HepG2 (cell line): ENCODE measurements around the gene RUFY2. TPM values are rescaled to one million over a fixed set of nuclear protein-coding genes. Genes with fewer than 3 reads are reported as not detected.
"Not testable (repeated sequence)": the region's sequence is repeated elsewhere in the genome, so short reads cannot be mapped to it uniquely, and the experiment has no call there.

Experiments used
- ATAC-seq: fragments of 200-7000 bp; cut with Tn5 transposase; 3 replicates; pipeline ENCODE4 v1.9.1; 2020; ENCODE audit warnings: mild to moderate bottlenecking, moderate library complexity
- BruUV-seq: library from RNA; stranded (reverse); fragments of 400-500 nt; replicated peaks from 2 replicates; lab custom pipeline; 2021; lab: Mats Ljungman, UMichigan
- CTCF ChIA-PET: fragments of 300-600 bp; formaldehyde crosslinking; extraction: SDS; loops from one replicate; lab custom pipeline; 2021; ENCODE audit warnings: low total read pairs, inconsistent platforms, low intra/inter-chr PET ratio; lab: Yijun Ruan, JAX
- POLR2A ChIA-PET: fragments of 350-600 bp; sonication (Branson Sonifier 250); formaldehyde crosslinking; loops from one replicate; lab custom pipeline; 2020; ENCODE audit warnings: antibody characterized with exemption, inconsistent platforms; lab: Yijun Ruan, JAX
- DNase-seq: peaks from one replicate; pipeline ENCODE4 v3.0.0-alpha.2; 2015; ENCODE audit warnings: low spot score
- FAIRE-seq: peaks from 3 replicates; lab custom pipeline; 2011; peaks lifted over from hg19 to GRCh38; lab: Jason Lieb, UNC
- H2AFZ ChIP-seq: one replicate; pipeline ENCODE4 v1.6.1; 2011; ENCODE audit warnings: low read length, inconsistent platforms
- H3K27ac ChIP-seq: fragments of 300-600 bp; 3 replicates; pipeline ENCODE4 v1.8.0; 2011; ENCODE audit warnings: mixed run types, mild to moderate bottlenecking, mixed read lengths, low read length, inconsistent platforms; ENCODE audit not compliant: insufficient read depth; ENCODE audit errors: extremely low read length
- H3K27me3 ChIP-seq, 2 experiments: fragments of 200-600 bp in 1 of 2; 2 replicates in 1 of 2; 3 replicates in 1 of 2; pipeline versions ENCODE4 v1.6.0 to v1.8.0; 2011; ENCODE audit warnings: low read length in 2 of 2, mild to moderate bottlenecking in 2 of 2, moderate library complexity in 2 of 2, inconsistent platforms in 1 of 2; ENCODE audit not compliant: insufficient read depth in 2 of 2, control insufficient read depth in 1 of 2
- H3K36me3 ChIP-seq, 2 experiments: fragments of 200-600 bp in 1 of 2; replicated peaks in 1 of 2; 2 replicates in 1 of 2; 3 replicates in 1 of 2; pipeline versions ENCODE4 v1.5.1 to v1.8.0; 2011; ENCODE audit warnings: low read length in 2 of 2, inconsistent platforms in 1 of 2; ENCODE audit not compliant: insufficient read depth in 2 of 2, control insufficient read depth in 1 of 2
- H3K4me1 ChIP-seq: 2 replicates; pipeline ENCODE4 v1.5.1; 2012; ENCODE audit warnings: low read length, inconsistent platforms; ENCODE audit not compliant: insufficient read depth
- H3K4me2 ChIP-seq: 2 replicates; pipeline ENCODE4 v1.6.0; 2011; ENCODE audit warnings: low read depth, low read length, inconsistent platforms
- H3K4me3 ChIP-seq, 3 experiments: fragments of 200-600 bp in 1 of 3; sonication (generic), shearing (Covaris generic) in 1 of 3; replicated peaks in 1 of 3; 2 replicates each; pipeline ENCODE4 v1.5.1; 2011 to 2016; ENCODE audit warnings: low read length in 3 of 3, inconsistent platforms in 2 of 3, low read depth in 2 of 3, mild to moderate bottlenecking in 2 of 3, control low read depth in 1 of 3, mixed read lengths in 1 of 3; ENCODE audit not compliant: insufficient read depth in 1 of 3
- H3K79me2 ChIP-seq: one replicate; pipeline ENCODE4 v1.6.1; 2011; ENCODE audit warnings: low read length, inconsistent platforms; ENCODE audit not compliant: insufficient read depth
- H3K9ac ChIP-seq: 2 replicates; pipeline ENCODE4 v1.6.0; 2011; ENCODE audit warnings: mild to moderate bottlenecking, low read depth, low read length, inconsistent platforms; ENCODE audit not compliant: insufficient read depth
- H3K9me3 ChIP-seq: 2 replicates; pipeline ENCODE4 v1.5.1; 2012; ENCODE audit warnings: mild to moderate bottlenecking, low read length
- H4K20me1 ChIP-seq: 2 replicates; pipeline ENCODE4 v1.6.0; 2011; ENCODE audit warnings: inconsistent platforms, mild to moderate bottlenecking, low read length, moderate library complexity; ENCODE audit not compliant: insufficient read depth
- BHLHE40 ChIP-seq: IDR thresholded peaks from 2 replicates; pipeline ENCODE4 v1.6.1; 2011; ENCODE audit warnings: low read length, improper control_type of control experiment
- CEBPB ChIP-seq: IDR thresholded peaks from 2 replicates; pipeline ENCODE4 v1.6.1; 2011; ENCODE audit warnings: low read depth, low read length, improper control_type of control experiment, borderline replicate concordance
- CEBPG ChIP-seq: IDR thresholded peaks from 2 replicates; pipeline ENCODE4 v1.6.1; 2016
- ELF3 ChIP-seq: IDR thresholded peaks from 2 replicates; pipeline ENCODE4 v1.6.1; 2016; ENCODE audit warnings: missing genetic modification reagents, missing compliant biosample characterization
- FOXK1 ChIP-seq: sonication (generic); formaldehyde crosslinking; IDR thresholded peaks from 2 replicates; pipeline ENCODE4 v1.4.0; 2020; ENCODE audit warnings: low read depth, missing genetic modification reagents, borderline replicate concordance
- FOXP1 ChIP-seq, 2 experiments: fragments of 450-650 bp in 1 of 2; IDR thresholded peaks; 2 replicates each; pipeline ENCODE4 v1.6.1; 2017 to 2018; ENCODE audit warnings: antibody characterized with exemption in 1 of 2
- GATAD2A ChIP-seq: IDR thresholded peaks from 2 replicates; pipeline ENCODE4 v1.6.1; 2016
- HMG20A ChIP-seq: IDR thresholded peaks from 2 replicates; pipeline ENCODE4 v1.6.1; 2016; ENCODE audit warnings: borderline replicate concordance
- KAT8 ChIP-seq: IDR thresholded peaks from 2 replicates; pipeline ENCODE4 v1.6.1; 2016; ENCODE audit warnings: missing genetic modification reagents, missing compliant biosample characterization
- KLF16 ChIP-seq, 2 experiments: sonication (generic) in 1 of 2; formaldehyde crosslinking in 1 of 2; IDR thresholded peaks; 2 replicates each; pipeline versions ENCODE4 v1.6.1 to v1.8.0; 2016 to 2023; ENCODE audit warnings: missing genetic modification reagents in 2 of 2, missing compliant biosample characterization in 1 of 2
- MIER3 ChIP-seq: IDR thresholded peaks from 2 replicates; pipeline ENCODE4 v1.6.1; 2016; ENCODE audit warnings: missing compliant biosample characterization, borderline replicate concordance
- MLX ChIP-seq: IDR thresholded peaks from 2 replicates; pipeline ENCODE4 v1.6.1; 2016
- MNT ChIP-seq: fragments of 450-650 bp; IDR thresholded peaks from 2 replicates; pipeline ENCODE4 v1.6.1; 2016
- RAD51 ChIP-seq: fragments of 450-650 bp; IDR thresholded peaks from 2 replicates; pipeline ENCODE4 v1.6.1; 2016; ENCODE audit warnings: borderline replicate concordance
- TFE3 ChIP-seq: IDR thresholded peaks from 2 replicates; pipeline ENCODE4 v1.6.1; 2016
- ZNF232 ChIP-seq: sonication (generic); formaldehyde crosslinking; IDR thresholded peaks from 2 replicates; pipeline ENCODE4 v1.4.0; 2020; ENCODE audit warnings: missing genetic modification reagents, borderline replicate concordance
- ZNF251 ChIP-seq: sonication (generic); formaldehyde crosslinking; IDR thresholded peaks from 2 replicates; pipeline ENCODE4 v1.9.0; 2021; ENCODE audit warnings: mild to moderate bottlenecking, missing genetic modification reagents
- ZNF513 ChIP-seq: sonication (generic); formaldehyde crosslinking; conservative IDR thresholded peaks from 2 replicates; pipeline ENCODE4 v1.5.0; 2020; ENCODE audit warnings: missing genetic modification reagents
- WGBS: methylation state at CpG from one replicate; pipeline ENCODE4 v1.1.6; 2017; ENCODE audit warnings: low lambda C conversion rate; 5-methylcytosine and 5-hydroxymethylcytosine counted together
- in situ Hi-C: cut with HindIII; loops from 2 replicates; pipeline ENCODE4 v1.10.0; 2017; ENCODE audit warnings: low pct_unique_long_range_greater_than_20kb; ENCODE audit not compliant: extremely low pct_ligation_motif_present
- intact Hi-C: fragments of 100-400 bp; cut with micrococcal nuclease; formaldehyde crosslinking; loops from one replicate; pipeline ENCODE4 v1.10.0; 2022; ENCODE audit not compliant: unreplicated experiment
- polyA plus RNA-seq, 8 experiments: library from polyadenylated mRNA; depleted of rRNA in 3 of 8; stranded (reverse) in 7 of 8; unstranded in 1 of 8; fragments of >200 nt; fragmentation: Illumina TruSeq in 4 of 8; extraction: Trizol in 4 of 8; gene quantifications; 2 replicates each; pipeline versions ENCODE4 v1.2.1 to v1.2.3, GENCODE V29; 2011 to 2016; ENCODE audit warnings: low read depth in 4 of 8, missing spikeins in 1 of 8, mixed read lengths in 1 of 8; ENCODE audit not compliant: insufficient read depth in 1 of 8
- total RNA-seq, 5 experiments: library from RNA; depleted of rRNA; stranded (reverse); fragments of >200 nt; fragmentation: Illumina TruSeq; extraction: Trizol; gene quantifications; 2 replicates each; pipeline ENCODE4 v1.2.3, GENCODE V29; 2016; ENCODE audit warnings: low read depth in 1 of 5

Gene RUFY2
- total and polyA plus RNA-seq, 2 of the 13 experiments (the other 11 are each of a cell fraction or from before 2014, with no cell fraction given): 10.1 to 16.1 TPM

- no peak for TF ChIP-seq ZNF513 (CRISPR knock-in tag)
- peak; percentile 93 for TF ChIP-seq RAD51
- TF ChIP-seq TFE3 (CRISPR knock-in tag): peak; percentile 76
- peak; percentile 28; the same call in 1 of the 2 replicates for TF ChIP-seq CEBPB
- 0 out of 2 replicates have a peak, but pooled peaks have one; percentile 10 for TF ChIP-seq MIER3 (CRISPR knock-in tag)
- TF ChIP-seq ELF3 (CRISPR knock-in tag): 0 out of 2 replicates have a peak, but pooled peaks have one; percentile 48
- peak; percentile 37; the same call in 1 of the 2 replicates for TF ChIP-seq GATAD2A (CRISPR knock-in tag)
- TF ChIP-seq MLX (CRISPR knock-in tag): peak; percentile 31; the same call in 1 of the 2 replicates
- TF ChIP-seq ZNF232 (CRISPR knock-in tag): no peak
- TF ChIP-seq KAT8 (CRISPR knock-in tag): peak; percentile 42; the same call in 1 of the 2 replicates
- TF ChIP-seq KLF16 (CRISPR knock-in tag; IDR thresholded peaks at IDR 0.05): peak in 1 of 2 experiments; percentile 31; a peak in 1 of 4 replicates
- peak; percentile 42; the same call in 1 of the 2 replicates for TF ChIP-seq BHLHE40
- TF ChIP-seq ZNF251 (CRISPR knock-in tag): no peak
- TF ChIP-seq MNT: peak; percentile 99
- peak; percentile 70 for TF ChIP-seq CEBPG
- TF ChIP-seq FOXP1 (IDR thresholded peaks at IDR 0.05): peak; percentile 66
- peak; percentile 57 for TF ChIP-seq FOXP1 (CRISPR knock-in tag; IDR thresholded peaks at IDR 0.05)
- TF ChIP-seq HMG20A (CRISPR knock-in tag): 0 out of 2 replicates have a peak, but pooled peaks have one; percentile 7
- TF ChIP-seq FOXK1 (CRISPR knock-in tag): peak; percentile 49; the same call in 1 of the 2 replicates
These were observed 78.9 kb downstream of the RUFY2 start (continued) for GRCh38 chr10:68327889-68328786.

GRCh38 chr10:68324396-68324795 is 82.7 kb downstream of the RUFY2 start:
- POLR2A ChIA-PET: not testable (repeated sequence)

More at GRCh38 chr10:68324396-68324795, 82.7 kb downstream of the RUFY2 start:
- FAIRE-seq, BruUV-seq, DNase-seq, H3K36me3 ChIP-seq, H3K79me2 ChIP-seq, CTCF ChIA-PET, H3K27me3 ChIP-seq, H4K20me1 ChIP-seq, H3K9ac ChIP-seq, intact Hi-C loops, H3K9me3 ChIP-seq, H3K4me3 ChIP-seq, H2AFZ ChIP-seq, H3K27ac ChIP-seq, ATAC-seq, H3K4me2 ChIP-seq: not testable (repeated sequence)
- in situ Hi-C loops: loop anchor here (25.0 kb wide), 1 partner anchor 462 kb away; no protein-coding TSS in a partner anchor
- WGBS: 73% methylated on average over 4 of the region's 4 CpGs
- peaks cover 17% of the 10 kb centered on the region for H3K4me1 ChIP-seq
